ENCODE measurements around the gene DNAJC5.

The DNAJC5 gene

GRCh38 chr20:63967330-63968135, 72.6 kb downstream of the DNAJC5 start:
- no peak for ATAC-seq
- TF ChIP-seq ZC3H10 (CRISPR knock-in tag; IDR thresholded peaks at IDR 0.05), result no peak

- TF ChIP-seq RARB (CRISPR knock-in tag; IDR thresholded peaks at IDR 0.05) (no peak), ZNF70 (CRISPR knock-in tag; IDR thresholded peaks at IDR 0.05) (no peak)
- no peak for ATAC-seq
These were observed 73.4 kb downstream of the DNAJC5 start for GRCh38 chr20:63968136-63968927.

GRCh38 chr20:63968928-63969760, 74.2 kb downstream of the DNAJC5 start:
- no peak for TF ChIP-seq ISL1 (CRISPR knock-in tag; IDR thresholded peaks at IDR 0.05)
- no peak for TF ChIP-seq TCF4 (CRISPR knock-in tag; IDR thresholded peaks at IDR 0.05; ENCODE audit: borderline replicate concordance)
- no peak for TF ChIP-seq RARB (CRISPR knock-in tag; IDR thresholded peaks at IDR 0.05)
- TF ChIP-seq BACH2 (CRISPR knock-in tag; IDR thresholded peaks at IDR 0.05; ENCODE audit: borderline replicate concordance), result no peak
- no peak for TF ChIP-seq PATZ1 (CRISPR knock-in tag; IDR thresholded peaks at IDR 0.05; ENCODE audit: borderline replicate concordance)
- no peak for TF ChIP-seq ZNF565 (CRISPR knock-in tag; conservative IDR thresholded peaks at IDR 0.05; ENCODE audit: low read depth)
- no peak for TF ChIP-seq ESRRG (CRISPR knock-in tag; IDR thresholded peaks at IDR 0.05)
- TF ChIP-seq ARNTL (CRISPR knock-in tag; IDR thresholded peaks at IDR 0.05; ENCODE audit: borderline replicate concordance, low read depth), result no peak
- no peak for TF ChIP-seq CSRNP3 (CRISPR knock-in tag; IDR thresholded peaks at IDR 0.05)
- TF ChIP-seq GLIS3 (CRISPR knock-in tag; IDR thresholded peaks at IDR 0.05), result no peak
- TF ChIP-seq ZNF8 (CRISPR knock-in tag; IDR thresholded peaks at IDR 0.05), result no peak
- TF ChIP-seq SNAI2 (CRISPR knock-in tag; IDR thresholded peaks at IDR 0.05), result no peak
- TF ChIP-seq OSR1 (CRISPR knock-in tag; IDR thresholded peaks at IDR 0.05), result no peak
- ATAC-seq, result no peak

GRCh38 chr20:63969838-63970713, 75.2 kb downstream of the DNAJC5 start, which contains the start of gene ZNF512B:
Gene ZNF512B, minus strand, starts transcription at chr20:63969930. Its CDS starts 1,980 bp downstream, at chr20:63967950.
- no peak for TF ChIP-seq ISL1 (CRISPR knock-in tag; IDR thresholded peaks at IDR 0.05)
- TF ChIP-seq PATZ1 (CRISPR knock-in tag; IDR thresholded peaks at IDR 0.05; ENCODE audit: borderline replicate concordance), result 0 out of 2 replicates have a peak, but pooled peaks have one; percentile 10
- TF ChIP-seq ZFP3 (CRISPR knock-in tag; IDR thresholded peaks at IDR 0.05), result no peak
- no peak for TF ChIP-seq CREB5 (CRISPR knock-in tag; IDR thresholded peaks at IDR 0.05; ENCODE audit: low read depth)
- TF ChIP-seq TCF4 (CRISPR knock-in tag; IDR thresholded peaks at IDR 0.05; ENCODE audit: borderline replicate concordance), result no peak
- no peak for TF ChIP-seq RARB (CRISPR knock-in tag; IDR thresholded peaks at IDR 0.05)
- no peak for TF ChIP-seq POU6F1 (CRISPR knock-in tag; IDR thresholded peaks at IDR 0.05; ENCODE audit: borderline replicate concordance, low read depth)
- TF ChIP-seq ZNF8 (CRISPR knock-in tag; IDR thresholded peaks at IDR 0.05), result no peak
- no peak for TF ChIP-seq ZNF70 (CRISPR knock-in tag; IDR thresholded peaks at IDR 0.05)
- no peak for TF ChIP-seq OSR1 (CRISPR knock-in tag; IDR thresholded peaks at IDR 0.05)
- TF ChIP-seq ZC3H10 (CRISPR knock-in tag; IDR thresholded peaks at IDR 0.05), result no peak
- 0 out of 2 replicates have a peak, but pooled peaks have one; percentile 4 for TF ChIP-seq GLIS3 (CRISPR knock-in tag; IDR thresholded peaks at IDR 0.05)
- TF ChIP-seq PPARA (CRISPR knock-in tag; IDR thresholded peaks at IDR 0.05; ENCODE audit: borderline replicate concordance), result no peak
- TF ChIP-seq ARNTL (CRISPR knock-in tag; IDR thresholded peaks at IDR 0.05; ENCODE audit: borderline replicate concordance, low read depth), result no peak
- no peak for TF ChIP-seq SNAI2 (CRISPR knock-in tag; IDR thresholded peaks at IDR 0.05)
- ATAC-seq, result peak; percentile 49

Data from SK-N-SH treated with all-trans-retinoic acid at 6 μM for 48 hours (cell line).